NCI-H1092 treated with DMSO at 0.1 percent for 48 hours (cell line): Measurements from ENCODE around the gene SCAPER.
"Not testable (repeated sequence)": the region's sequence is repeated elsewhere in the genome, so short reads cannot be mapped to it uniquely, and the experiment has no call there.

Experiments used
- DNase-seq: peaks from one replicate; lab custom pipeline; 2025; lab: John Stamatoyannopoulos, UW

The SCAPER gene

DNA sequence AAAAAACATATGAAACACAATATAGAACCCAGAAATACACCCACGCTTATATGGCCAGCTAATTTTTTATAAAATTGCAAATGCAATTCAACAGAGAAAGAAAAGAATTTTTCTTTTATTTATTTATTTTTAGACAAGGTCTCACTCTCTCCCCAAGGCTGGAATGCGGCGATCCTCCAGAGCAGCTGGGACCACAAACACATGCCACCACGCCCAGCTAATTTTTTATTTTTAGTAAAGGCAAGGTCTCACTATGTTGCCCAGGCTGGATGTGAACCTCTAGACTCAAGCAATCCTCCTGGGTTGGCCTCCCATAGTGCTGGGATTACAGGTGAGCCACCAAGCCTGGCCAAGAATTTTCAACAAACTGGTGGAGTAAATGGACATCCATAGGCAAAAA lies 117.9 kb downstream of the SCAPER start:
- no peak for DNase-seq

DNA sequence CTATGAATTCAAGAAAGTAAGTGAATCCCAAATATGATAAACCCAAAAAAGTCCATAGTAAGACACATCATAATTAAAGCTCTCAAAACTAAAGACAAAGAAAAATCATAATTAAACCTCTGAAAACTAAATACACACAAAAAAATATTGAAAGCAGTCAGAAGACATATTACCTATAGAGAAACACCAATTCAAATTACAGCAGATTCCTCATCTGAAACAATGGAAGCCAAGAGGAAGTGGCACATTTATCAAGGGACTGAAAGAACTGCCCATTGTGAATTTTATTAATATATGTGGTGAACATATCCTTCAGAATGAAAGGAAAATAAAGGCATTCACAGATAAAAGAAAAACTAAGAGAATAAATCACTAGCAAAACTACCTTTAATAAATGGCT lies 128.2 kb downstream of the SCAPER start:
- no peak for DNase-seq

DNA sequence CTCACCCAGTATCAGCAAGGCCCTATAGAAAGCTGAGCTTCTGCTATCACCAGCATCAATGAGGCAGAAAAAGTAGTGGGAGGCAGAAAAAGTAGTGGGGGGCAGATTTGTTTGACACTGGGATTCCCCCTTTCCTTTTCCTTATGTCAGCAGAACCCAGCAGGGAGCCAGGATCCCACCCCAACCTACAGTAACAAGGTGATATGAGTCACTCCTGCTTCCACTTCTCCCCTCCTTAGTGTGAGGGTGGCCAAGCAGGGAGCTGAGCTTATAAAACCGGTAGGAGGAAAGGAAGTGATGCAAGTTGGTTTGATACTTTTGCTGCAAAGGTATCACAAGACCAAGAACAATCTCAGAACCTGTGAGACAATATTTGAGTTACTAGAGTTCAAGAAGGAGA lies 128.7 kb downstream of the SCAPER start:
- no peak for DNase-seq

DNA sequence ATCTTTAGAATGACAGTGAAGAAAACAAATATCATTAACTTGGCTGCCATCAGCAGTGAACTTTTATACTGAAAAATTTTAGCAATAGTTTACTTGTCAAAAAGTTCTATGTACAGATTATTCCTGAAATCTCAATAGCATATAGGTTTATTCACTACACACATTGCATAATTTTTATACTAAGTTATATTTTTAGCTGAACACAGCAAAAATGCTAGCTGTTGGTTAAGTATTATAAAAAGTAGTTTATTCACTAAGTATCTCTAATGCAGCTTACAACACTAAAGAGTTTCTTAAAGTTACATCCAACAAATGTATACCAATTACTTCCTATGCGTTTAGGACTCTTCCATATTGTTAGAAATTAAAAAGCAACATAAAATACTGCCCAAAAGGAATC lies 131.9 kb downstream of the SCAPER start:
- no peak for DNase-seq

DNA sequence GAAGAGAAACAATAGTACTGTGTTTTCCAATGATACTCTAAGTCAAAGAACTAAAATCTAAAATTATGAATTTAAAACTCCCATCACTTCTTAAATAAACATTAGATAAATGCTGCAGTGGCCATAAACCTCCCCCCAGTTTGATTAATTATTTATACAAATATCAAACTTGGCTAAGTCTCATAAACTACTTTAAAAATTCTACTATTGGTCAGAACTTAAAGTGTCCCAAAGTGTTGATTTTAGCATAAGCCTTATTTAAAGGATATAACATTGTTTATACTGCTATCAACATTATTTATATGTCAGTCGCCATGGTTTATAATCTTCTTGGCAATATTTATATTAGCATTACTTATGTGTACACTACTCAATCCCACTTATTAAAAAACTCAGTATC lies 132.4 kb downstream of the SCAPER start:
- no peak for DNase-seq

DNA sequence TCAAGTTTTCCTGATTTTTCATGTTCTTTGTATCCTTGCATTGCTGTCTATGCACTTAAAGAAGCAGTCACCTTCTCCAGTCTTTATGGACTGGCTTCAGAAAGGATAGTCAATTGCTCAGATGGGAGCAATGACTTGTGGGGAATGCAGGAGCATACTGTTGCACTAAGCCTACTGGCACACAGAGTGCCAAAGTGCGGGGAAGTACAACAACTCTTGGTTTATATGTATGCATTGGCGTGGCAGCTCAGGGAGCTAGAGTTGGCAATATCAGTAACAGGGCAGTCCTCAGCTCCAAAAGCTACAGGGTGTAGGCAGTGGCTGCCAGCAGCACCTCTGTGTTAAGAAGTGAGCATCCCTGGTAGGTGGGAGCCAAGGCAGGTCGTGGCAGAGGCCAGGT lies 141.1 kb downstream of the SCAPER start:
- DNase-seq, result no peak

DNA sequence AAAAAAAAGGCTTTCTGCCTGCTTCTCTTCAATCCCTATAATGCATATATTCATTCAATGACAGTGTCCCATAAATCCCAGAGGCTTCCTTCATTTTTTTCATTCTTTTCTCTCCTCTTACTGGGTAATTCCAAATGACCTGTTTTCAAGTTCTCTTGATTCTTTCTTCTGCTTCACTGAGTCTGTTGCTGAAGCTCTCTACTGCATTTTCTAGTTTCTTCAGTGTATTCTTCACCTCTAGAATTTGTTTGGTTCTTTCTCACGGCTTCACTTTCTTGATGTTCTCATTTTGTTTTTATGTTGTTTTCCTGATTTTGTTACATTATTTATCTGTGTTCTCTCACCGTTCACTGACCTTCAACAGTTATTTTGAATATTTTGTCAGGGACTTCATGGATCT lies 141.6 kb downstream of the SCAPER start:
- DNase-seq, result no peak

DNA sequence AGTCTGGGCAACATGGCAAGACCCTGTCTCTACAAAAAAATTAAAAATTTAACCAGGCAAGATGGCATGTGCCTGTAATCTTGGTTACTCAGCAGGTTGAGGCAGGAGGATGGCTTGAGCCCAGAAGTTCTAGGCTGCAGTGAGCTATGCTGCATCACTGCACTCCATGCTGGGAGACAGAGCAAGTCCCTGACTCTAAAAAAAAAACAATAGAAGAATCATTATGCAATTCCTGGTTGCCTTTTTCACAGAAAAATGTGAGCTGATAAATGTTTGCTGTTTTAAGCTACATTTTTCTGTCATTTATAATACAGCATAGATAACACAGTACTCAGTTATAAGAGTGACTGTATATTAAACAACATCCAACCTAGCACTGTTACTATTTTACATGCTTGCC lies 148.8 kb downstream of the SCAPER start:
- no peak for DNase-seq

GRCh38 chr15:76753771-76754170 lies 151.4 kb downstream of the SCAPER start:
- no peak for DNase-seq

- DNase-seq, result no peak
Observed at GRCh38 chr15:76753131-76753530, 152.0 kb downstream of the SCAPER start.

DNA sequence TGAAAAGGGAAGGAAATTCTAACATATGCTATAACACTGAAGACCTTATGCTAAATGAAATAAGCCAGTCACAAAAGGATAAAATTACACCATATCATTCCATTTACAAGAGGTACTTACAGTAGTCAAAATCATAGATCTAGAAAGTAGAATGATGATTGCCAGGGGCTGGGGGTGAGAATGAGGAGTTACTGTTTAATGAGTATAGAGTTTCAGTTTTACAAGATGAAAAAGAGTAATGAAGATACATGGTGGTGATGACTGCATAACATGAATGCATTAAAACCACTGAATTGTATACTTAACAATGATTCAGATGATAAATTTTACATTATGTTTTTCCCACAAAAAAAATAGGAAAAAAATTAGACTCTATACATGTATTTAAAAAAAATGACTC lies 152.6 kb downstream of the SCAPER start:
- DNase-seq, result no peak

DNA sequence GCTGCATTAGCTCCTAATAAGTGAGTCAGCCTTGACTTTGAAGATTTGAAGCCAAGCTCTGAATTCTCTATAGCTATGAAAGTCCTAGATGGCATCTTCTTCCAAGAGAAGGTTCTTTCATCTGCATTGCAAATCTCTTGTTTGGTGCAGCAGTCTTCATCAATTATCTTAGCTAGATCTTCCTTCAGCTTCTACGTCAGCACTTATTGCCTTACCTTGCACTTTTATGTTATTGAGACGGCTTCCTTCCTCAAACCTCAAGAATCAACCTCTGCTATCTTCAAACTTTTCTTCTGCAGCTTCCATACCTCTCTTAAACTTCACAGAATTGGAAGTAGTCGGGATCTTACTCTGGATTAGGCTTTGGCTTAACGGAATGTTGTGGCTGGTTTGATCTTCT lies 167.6 kb downstream of the SCAPER start:
- DNase-seq, result no peak

GRCh38 chr15:76732321-76732720 lies 172.8 kb downstream of the SCAPER start:
- DNase-seq, result not testable (repeated sequence)

DNA sequence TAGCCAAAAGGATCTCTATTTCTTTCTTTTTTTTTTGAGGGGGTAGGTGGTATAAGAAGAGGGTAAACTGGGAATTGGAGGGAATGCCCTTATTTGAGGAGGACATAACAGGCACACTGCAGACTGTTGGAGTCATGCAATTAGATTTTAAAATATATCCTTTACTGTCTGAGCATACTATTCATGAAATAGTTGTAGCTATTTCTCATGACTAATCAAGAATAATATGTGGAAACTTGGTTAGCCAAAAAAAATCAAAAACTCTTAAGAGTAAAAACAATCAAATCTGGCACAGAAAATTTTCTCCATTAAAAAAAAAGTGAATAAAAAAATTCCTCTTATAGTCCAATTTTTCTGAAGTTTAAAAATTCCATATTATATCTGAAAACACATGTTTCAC lies 174.9 kb downstream of the SCAPER start:
- no peak for DNase-seq

GRCh38 chr15:76718863-76719262 lies 186.3 kb downstream of the SCAPER start:
- no peak for DNase-seq

DNA sequence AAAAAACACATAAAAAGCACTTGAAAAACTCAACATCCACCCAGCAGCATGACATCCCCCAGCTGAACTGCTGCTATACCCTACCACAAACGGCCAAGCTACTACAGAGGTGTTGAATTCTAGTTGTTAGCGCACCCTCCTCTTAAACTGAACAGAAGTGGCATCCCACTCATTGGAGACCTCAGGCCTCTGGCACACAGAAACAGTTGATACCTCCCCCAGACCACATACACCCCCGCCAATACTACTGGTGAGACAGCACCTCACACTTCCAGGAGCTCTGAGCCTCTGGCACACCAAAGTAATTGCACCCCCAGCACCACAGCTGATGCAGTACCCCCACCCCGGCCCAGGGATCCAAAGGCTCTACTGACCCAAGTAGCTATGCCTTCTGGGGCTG lies 190.2 kb downstream of the SCAPER start:
- no peak for DNase-seq

DNA sequence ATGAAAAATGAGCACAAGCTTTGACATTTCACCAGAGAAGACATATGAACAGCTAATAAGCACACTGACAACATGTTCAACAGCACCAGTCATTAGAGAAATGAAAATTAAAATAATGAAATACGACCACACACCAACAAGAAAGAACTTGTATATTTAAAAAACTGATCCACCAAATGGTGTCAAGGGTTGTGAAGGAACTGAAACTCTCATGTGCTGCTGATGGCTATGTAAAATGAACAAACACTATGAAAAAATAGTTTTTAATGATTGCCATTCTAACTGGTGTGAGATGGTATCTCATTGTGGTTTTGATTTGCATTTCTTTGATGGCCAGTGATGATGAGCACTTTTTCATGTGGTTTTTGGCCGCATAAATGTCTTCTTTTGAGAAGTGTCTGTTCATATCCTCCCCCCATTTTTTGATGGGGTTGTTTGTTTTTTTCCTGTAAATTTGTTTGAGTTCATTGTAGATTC lies 193.8 kb downstream of the SCAPER start:
- no peak for DNase-seq

GRCh38 chr15:76704032-76704431 lies 201.1 kb downstream of the SCAPER start:
- not testable (repeated sequence) for DNase-seq

- no peak for DNase-seq
Observed at GRCh38 chr15:76696840-76697239, 208.3 kb downstream of the SCAPER start.

- not testable (repeated sequence) for DNase-seq
Observed at GRCh38 chr15:76692546-76692945, 212.6 kb downstream of the SCAPER start.

GRCh38 chr15:76687592-76687991 lies 217.5 kb downstream of the SCAPER start:
- DNase-seq, result not testable (repeated sequence)

GRCh38 chr15:76684002-76684401 lies 221.1 kb downstream of the SCAPER start:
- no peak for DNase-seq

GRCh38 chr15:76682833-76683232 lies 222.3 kb downstream of the SCAPER start:
- DNase-seq, result no peak

GRCh38 chr15:76682259-76682658 lies 222.9 kb downstream of the SCAPER start:
- DNase-seq, result no peak

DNA sequence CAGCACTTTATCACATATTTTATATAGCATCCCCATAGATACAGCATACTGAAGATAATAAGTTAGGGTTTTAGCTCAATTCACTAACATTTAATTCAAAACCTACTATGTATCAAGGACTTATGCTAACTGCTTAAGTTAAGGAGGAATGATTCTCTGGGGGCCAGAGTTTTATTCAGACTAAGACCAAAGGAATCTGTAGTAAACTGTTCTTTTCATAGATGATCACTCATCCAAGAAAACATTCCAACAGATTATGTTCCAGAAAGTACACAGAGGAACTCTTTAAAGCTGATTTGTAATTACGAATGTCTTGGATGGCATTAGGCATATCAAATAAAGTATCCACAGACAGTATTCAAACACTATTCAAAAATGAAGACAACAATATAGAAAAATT lies 226.4 kb downstream of the SCAPER start:
- DNase-seq, result no peak
